HepG2 (cell line): ENCODE measurements around the gene MICAL3. TPM values are rescaled to one million over a fixed set of nuclear protein-coding genes. Genes with fewer than 3 reads are reported as not detected.

ENCODE experiments used
- ATAC-seq: fragments of 200-7000 bp; cut with Tn5 transposase; 3 replicates; pipeline ENCODE4 v1.9.1; 2020; ENCODE audit warnings: mild to moderate bottlenecking, moderate library complexity
- BruUV-seq: library from RNA; stranded (reverse); fragments of 400-500 nt; replicated peaks from 2 replicates; lab custom pipeline; 2021; lab: Mats Ljungman, UMichigan
- CTCF ChIA-PET: fragments of 300-600 bp; formaldehyde crosslinking; extraction: SDS; loops from one replicate; lab custom pipeline; 2021; ENCODE audit warnings: low total read pairs, inconsistent platforms, low intra/inter-chr PET ratio; lab: Yijun Ruan, JAX
- POLR2A ChIA-PET: fragments of 350-600 bp; sonication (Branson Sonifier 250); formaldehyde crosslinking; loops from one replicate; lab custom pipeline; 2020; ENCODE audit warnings: antibody characterized with exemption, inconsistent platforms; lab: Yijun Ruan, JAX
- DNase-seq: peaks from one replicate; pipeline ENCODE4 v3.0.0-alpha.2; 2015; ENCODE audit warnings: low spot score
- FAIRE-seq: peaks from 3 replicates; lab custom pipeline; 2011; peaks lifted over from hg19 to GRCh38; lab: Jason Lieb, UNC
- H2AFZ ChIP-seq: one replicate; pipeline ENCODE4 v1.6.1; 2011; ENCODE audit warnings: low read length, inconsistent platforms
- H3K27ac ChIP-seq: fragments of 300-600 bp; 3 replicates; pipeline ENCODE4 v1.8.0; 2011; ENCODE audit warnings: mixed run types, mild to moderate bottlenecking, mixed read lengths, low read length, inconsistent platforms; ENCODE audit not compliant: insufficient read depth; ENCODE audit errors: extremely low read length
- H3K27me3 ChIP-seq, 2 experiments: fragments of 200-600 bp in 1 of 2; 2 replicates in 1 of 2; 3 replicates in 1 of 2; pipeline versions ENCODE4 v1.6.0 to v1.8.0; 2011; ENCODE audit warnings: low read length in 2 of 2, mild to moderate bottlenecking in 2 of 2, moderate library complexity in 2 of 2, inconsistent platforms in 1 of 2; ENCODE audit not compliant: insufficient read depth in 2 of 2, control insufficient read depth in 1 of 2
- H3K36me3 ChIP-seq, 2 experiments: fragments of 200-600 bp in 1 of 2; replicated peaks in 1 of 2; 2 replicates in 1 of 2; 3 replicates in 1 of 2; pipeline versions ENCODE4 v1.5.1 to v1.8.0; 2011; ENCODE audit warnings: low read length in 2 of 2, inconsistent platforms in 1 of 2; ENCODE audit not compliant: insufficient read depth in 2 of 2, control insufficient read depth in 1 of 2
- H3K4me1 ChIP-seq: 2 replicates; pipeline ENCODE4 v1.5.1; 2012; ENCODE audit warnings: low read length, inconsistent platforms; ENCODE audit not compliant: insufficient read depth
- H3K4me2 ChIP-seq: 2 replicates; pipeline ENCODE4 v1.6.0; 2011; ENCODE audit warnings: low read depth, low read length, inconsistent platforms
- H3K4me3 ChIP-seq, 3 experiments: fragments of 200-600 bp in 1 of 3; sonication (generic), shearing (Covaris generic) in 1 of 3; replicated peaks in 1 of 3; 2 replicates each; pipeline ENCODE4 v1.5.1; 2011 to 2016; ENCODE audit warnings: low read length in 3 of 3, inconsistent platforms in 2 of 3, low read depth in 2 of 3, mild to moderate bottlenecking in 2 of 3, control low read depth in 1 of 3, mixed read lengths in 1 of 3; ENCODE audit not compliant: insufficient read depth in 1 of 3
- H3K79me2 ChIP-seq: one replicate; pipeline ENCODE4 v1.6.1; 2011; ENCODE audit warnings: low read length, inconsistent platforms; ENCODE audit not compliant: insufficient read depth
- H3K9ac ChIP-seq: 2 replicates; pipeline ENCODE4 v1.6.0; 2011; ENCODE audit warnings: mild to moderate bottlenecking, low read depth, low read length, inconsistent platforms; ENCODE audit not compliant: insufficient read depth
- H3K9me3 ChIP-seq: 2 replicates; pipeline ENCODE4 v1.5.1; 2012; ENCODE audit warnings: mild to moderate bottlenecking, low read length
- H4K20me1 ChIP-seq: 2 replicates; pipeline ENCODE4 v1.6.0; 2011; ENCODE audit warnings: inconsistent platforms, mild to moderate bottlenecking, low read length, moderate library complexity; ENCODE audit not compliant: insufficient read depth
- ATF7 ChIP-seq, 2 experiments: fragments of 450-650 bp in 1 of 2; sonication (generic) in 1 of 2; formaldehyde crosslinking in 1 of 2; IDR thresholded peaks; 2 replicates each; pipeline versions ENCODE4 v1.4.0 to v1.6.1; 2016 to 2020; ENCODE audit warnings: antibody characterized with exemption in 1 of 2, mild to moderate bottlenecking in 1 of 2, missing genetic modification reagents in 1 of 2
- MXD4 ChIP-seq: IDR thresholded peaks from 2 replicates; pipeline ENCODE4 v1.6.1; 2016; ENCODE audit warnings: mild to moderate bottlenecking, missing biosample characterization, missing genetic modification reagents
- NR2C2 ChIP-seq: sonication (generic); formaldehyde crosslinking; IDR thresholded peaks from 2 replicates; pipeline ENCODE4 v1.4.0; 2020; ENCODE audit warnings: missing genetic modification reagents, mild to moderate bottlenecking, moderate library complexity, borderline replicate concordance
- NR2F6 ChIP-seq, 2 experiments: IDR thresholded peaks; 2 replicates each; pipeline ENCODE4 v1.6.1; 2016; ENCODE audit warnings: antibody characterized with exemption in 1 of 2, mild to moderate bottlenecking in 1 of 2
- RXRB ChIP-seq: IDR thresholded peaks from 2 replicates; pipeline ENCODE4 v1.6.1; 2016; ENCODE audit warnings: borderline replicate concordance, missing genetic modification reagents, missing compliant biosample characterization
- THRA ChIP-seq: sonication (generic); formaldehyde crosslinking; IDR thresholded peaks from 2 replicates; pipeline ENCODE4 v1.4.0; 2020; ENCODE audit warnings: missing genetic modification reagents, borderline replicate concordance
- WGBS: methylation state at CpG from one replicate; pipeline ENCODE4 v1.1.6; 2017; ENCODE audit warnings: low lambda C conversion rate; 5-methylcytosine and 5-hydroxymethylcytosine counted together
- in situ Hi-C: cut with HindIII; loops from 2 replicates; pipeline ENCODE4 v1.10.0; 2017; ENCODE audit warnings: low pct_unique_long_range_greater_than_20kb; ENCODE audit not compliant: extremely low pct_ligation_motif_present
- intact Hi-C: fragments of 100-400 bp; cut with micrococcal nuclease; formaldehyde crosslinking; loops from one replicate; pipeline ENCODE4 v1.10.0; 2022; ENCODE audit not compliant: unreplicated experiment
- polyA plus RNA-seq, 8 experiments: library from polyadenylated mRNA; depleted of rRNA in 3 of 8; stranded (reverse) in 7 of 8; unstranded in 1 of 8; fragments of >200 nt; fragmentation: Illumina TruSeq in 4 of 8; extraction: Trizol in 4 of 8; gene quantifications; 2 replicates each; pipeline versions ENCODE4 v1.2.1 to v1.2.3, GENCODE V29; 2011 to 2016; ENCODE audit warnings: low read depth in 4 of 8, missing spikeins in 1 of 8, mixed read lengths in 1 of 8; ENCODE audit not compliant: insufficient read depth in 1 of 8
- total RNA-seq, 5 experiments: library from RNA; depleted of rRNA; stranded (reverse); fragments of >200 nt; fragmentation: Illumina TruSeq; extraction: Trizol; gene quantifications; 2 replicates each; pipeline ENCODE4 v1.2.3, GENCODE V29; 2016; ENCODE audit warnings: low read depth in 1 of 5

The MICAL3 gene
- total and polyA plus RNA-seq, 2 of the 13 experiments (the other 11 are each of a cell fraction or from before 2014, with no cell fraction given): 5.3 to 12.5 TPM

DNA sequence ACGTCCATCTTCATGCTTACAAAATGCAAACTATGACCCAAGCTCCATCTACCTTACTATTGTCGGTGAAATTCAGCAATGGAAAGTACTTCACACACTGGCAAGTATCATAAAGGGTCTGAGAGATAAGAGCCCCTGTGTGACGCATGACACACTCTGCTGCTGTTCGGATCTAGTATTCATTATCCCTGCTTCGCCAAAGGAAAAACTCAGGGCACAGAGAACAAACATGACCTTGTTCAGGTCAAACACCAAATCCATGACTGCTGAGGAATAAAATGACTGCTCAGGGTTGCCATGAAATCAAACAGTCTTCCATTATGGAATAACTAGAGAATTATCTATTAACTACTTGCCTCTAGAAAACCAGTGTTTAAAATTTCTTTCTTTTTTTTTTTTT lies 73.0 kb downstream of the MICAL3 start:
- H3K27me3 ChIP-seq: no peaks in the 10 kb centered on the region
- ChIA-PET CTCF (no interaction called here), POLR2A (no interaction called here)
- no peaks in the 10 kb centered on the region; a peak in 1 of 5 replicates for H3K36me3 ChIP-seq
- DNase-seq (peak; percentile 50), FAIRE-seq (peak; percentile 36), ATAC-seq (peak; percentile 13; the same call in 2 of the 3 replicates)
- TF ChIP-seq NR2C2: 0 out of 2 replicates have a peak, but pooled peaks have one; percentile 21
- no peak for TF ChIP-seq ATF7 (IDR thresholded peaks at IDR 0.05)
- no peak for TF ChIP-seq ATF7 (CRISPR knock-in tag; IDR thresholded peaks at IDR 0.05)
- no peak for TF ChIP-seq MXD4 (CRISPR knock-in tag)
- TF ChIP-seq RXRB (CRISPR knock-in tag): 0 out of 2 replicates have a peak, but pooled peaks have one; percentile 13
- TF ChIP-seq NR2F6 (IDR thresholded peaks at IDR 0.05): peak; percentile 37; the same call in 1 of the 2 replicates
- peak; percentile 45; the same call in 1 of the 2 replicates for TF ChIP-seq NR2F6 (CRISPR knock-in tag; IDR thresholded peaks at IDR 0.05)
- TF ChIP-seq THRA (CRISPR knock-in tag): peak; percentile 67; the same call in 1 of the 2 replicates
- H2AFZ ChIP-seq: no peak overlapping the region
- intact Hi-C loops (loop anchor here (5.0 to 10.0 kb wide), 2 partner anchors 51 to 57 kb away; no protein-coding TSS in a partner anchor), in situ Hi-C loops (no loop called here)
- H3K9ac ChIP-seq: no peak overlapping the region
- H4K20me1 ChIP-seq: no peaks in the 10 kb centered on the region
- WGBS: 41% methylated on average over 5 of the region's 5 CpGs
- peak overlapping the region; percentile 16 for H3K27ac ChIP-seq
- H3K9me3 ChIP-seq: no peaks in the 10 kb centered on the region
- H3K4me2 ChIP-seq: 0 out of 2 replicates have a peak overlapping the region, but pooled peaks have one; percentile 24
- peaks cover 73% of the 10 kb centered on the region for H3K79me2 ChIP-seq
- BruUV-seq: no TSS peak
- no peak overlapping the region for H3K4me3 ChIP-seq
- peaks cover 69% of the 10 kb centered on the region for H3K4me1 ChIP-seq
